ENCODE measurements around the gene GNL3L.

DNA sequence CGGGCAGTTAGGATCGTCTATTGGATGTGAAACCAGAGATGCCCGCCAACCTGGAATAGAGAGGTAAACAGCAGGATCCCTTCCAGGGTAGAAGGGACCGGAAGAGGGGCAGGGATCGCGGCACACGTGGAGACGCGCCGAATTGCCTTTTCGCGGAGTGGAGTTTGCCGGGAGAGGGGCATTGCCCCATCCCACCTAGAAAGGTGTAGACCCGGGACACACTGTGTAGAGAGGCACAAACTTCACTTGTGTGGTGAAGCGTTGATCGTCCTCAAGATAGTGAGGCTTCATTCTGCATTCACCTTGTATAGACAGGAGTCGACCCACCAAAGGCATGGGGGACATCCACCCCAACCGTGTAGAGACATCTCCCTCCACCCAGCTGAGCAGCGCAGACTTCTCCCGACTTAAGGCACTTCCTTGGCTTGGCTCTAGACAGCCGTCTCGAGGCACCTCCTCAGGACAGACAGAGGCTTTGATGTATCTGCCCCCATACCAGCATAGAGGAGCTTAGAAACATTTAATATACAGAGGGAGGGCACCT, 410 bp downstream of the GNL3L start:
- TF ChIP-seq, protein P1, sequence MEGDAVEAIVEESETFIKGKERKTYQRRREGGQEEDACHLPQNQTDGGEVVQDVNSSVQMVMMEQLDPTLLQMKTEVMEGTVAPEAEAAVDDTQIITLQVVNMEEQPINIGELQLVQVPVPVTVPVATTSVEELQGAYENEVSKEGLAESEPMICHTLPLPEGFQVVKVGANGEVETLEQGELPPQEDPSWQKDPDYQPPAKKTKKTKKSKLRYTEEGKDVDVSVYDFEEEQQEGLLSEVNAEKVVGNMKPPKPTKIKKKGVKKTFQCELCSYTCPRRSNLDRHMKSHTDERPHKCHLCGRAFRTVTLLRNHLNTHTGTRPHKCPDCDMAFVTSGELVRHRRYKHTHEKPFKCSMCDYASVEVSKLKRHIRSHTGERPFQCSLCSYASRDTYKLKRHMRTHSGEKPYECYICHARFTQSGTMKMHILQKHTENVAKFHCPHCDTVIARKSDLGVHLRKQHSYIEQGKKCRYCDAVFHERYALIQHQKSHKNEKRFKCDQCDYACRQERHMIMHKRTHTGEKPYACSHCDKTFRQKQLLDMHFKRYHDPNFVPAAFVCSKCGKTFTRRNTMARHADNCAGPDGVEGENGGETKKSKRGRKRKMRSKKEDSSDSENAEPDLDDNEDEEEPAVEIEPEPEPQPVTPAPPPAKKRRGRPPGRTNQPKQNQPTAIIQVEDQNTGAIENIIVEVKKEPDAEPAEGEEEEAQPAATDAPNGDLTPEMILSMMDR (IDR thresholded peaks at IDR 0.05): no peak
- TF ChIP-seq EP300 (IDR thresholded peaks at IDR 0.05): no peak

Measured in stomach (tissue), 4 donors.